Neuronal stem cell (in vitro differentiated cells): ENCODE measurements around the gene PCDH8.

ENCODE experiments used
- DNase-seq: peaks from one replicate; pipeline ENCODE4 v3.0.0-alpha.2; 2013; ENCODE audit warnings: low spot score
- H2AFZ ChIP-seq: one replicate; pipeline ENCODE4 v1.6.1; 2013; ENCODE audit warnings: mild to moderate bottlenecking, low read length, inconsistent platforms
- H2AK5ac ChIP-seq: 2 replicates; pipeline ENCODE4 v1.6.1; 2013; ENCODE audit warnings: low read depth, mild to moderate bottlenecking, inconsistent platforms, low read length, moderate library complexity, mixed read lengths
- H2BK120ac ChIP-seq: 2 replicates; pipeline ENCODE4 v1.6.1; 2013; ENCODE audit warnings: low read depth, mild to moderate bottlenecking, inconsistent platforms, low read length, moderate library complexity, mixed read lengths
- H2BK12ac ChIP-seq: one replicate; pipeline ENCODE4 v1.6.1; 2013; ENCODE audit warnings: low read length, inconsistent platforms
- H2BK15ac ChIP-seq: 2 replicates; pipeline ENCODE4 v1.6.1; 2013; ENCODE audit warnings: mild to moderate bottlenecking, low read length, inconsistent platforms, mixed read lengths
- H2BK5ac ChIP-seq: one replicate; pipeline ENCODE4 v1.6.1; 2013; ENCODE audit warnings: inconsistent platforms, mild to moderate bottlenecking, low read length, moderate library complexity
- H3K14ac ChIP-seq: one replicate; pipeline ENCODE4 v1.6.1; 2013; ENCODE audit warnings: low read length, inconsistent platforms
- H3K18ac ChIP-seq: 2 replicates; pipeline ENCODE4 v1.6.1; 2013; ENCODE audit warnings: low read length, inconsistent platforms
- H3K23ac ChIP-seq: 2 replicates; pipeline ENCODE4 v1.6.1; 2013; ENCODE audit warnings: low read depth, mild to moderate bottlenecking, mixed read lengths, low read length, inconsistent platforms; ENCODE audit not compliant: poor library complexity
- H3K27ac ChIP-seq: replicated peaks from 3 replicates; pipeline ENCODE4 v1.5.1; 2013; ENCODE audit warnings: low read length, inconsistent platforms
- H3K27me3 ChIP-seq, 3 experiments: 2 replicates each; pipeline ENCODE4 v1.6.1; 2013; ENCODE audit warnings: low read length in 3 of 3, mild to moderate bottlenecking in 2 of 3, inconsistent platforms in 1 of 3, low read depth in 1 of 3, mixed read lengths in 1 of 3, moderate library complexity in 1 of 3; ENCODE audit not compliant: control insufficient read depth in 3 of 3, insufficient read depth in 3 of 3
- H3K36me3 ChIP-seq, 2 donors: replicated peaks in 1 of 2; 2 replicates each; pipeline ENCODE4 v1.6.1; 2013; ENCODE audit warnings: low read length in 2 of 2; ENCODE audit not compliant: control insufficient read depth in 2 of 2, insufficient read depth in 2 of 2
- H3K4ac ChIP-seq: 2 replicates; pipeline ENCODE4 v1.6.1; 2013; ENCODE audit warnings: inconsistent platforms, mild to moderate bottlenecking, low read length, moderate library complexity
- H3K4me1 ChIP-seq, 2 donors: 1 replicate in 1 of 2; 2 replicates in 1 of 2; pipeline ENCODE4 v1.6.1; 2013; ENCODE audit warnings: low read length in 2 of 2, low read depth in 1 of 2; ENCODE audit not compliant: control insufficient read depth in 2 of 2, insufficient read depth in 1 of 2
- H3K4me2 ChIP-seq: one replicate; pipeline ENCODE4 v1.6.1; 2013; ENCODE audit warnings: mild to moderate bottlenecking, low read length, inconsistent platforms; ENCODE audit not compliant: insufficient read depth, poor library complexity, severe bottlenecking
- H3K4me3 ChIP-seq, 2 donors: 2 replicates each; pipeline ENCODE4 v1.5.1; 2013; ENCODE audit warnings: low read length in 2 of 2, mild to moderate bottlenecking in 2 of 2, inconsistent platforms in 1 of 2, moderate library complexity in 1 of 2
- H3K79me1 ChIP-seq: one replicate; pipeline ENCODE4 v1.6.1; 2013; ENCODE audit warnings: low read depth, mild to moderate bottlenecking, inconsistent platforms, low read length, moderate library complexity
- H3K9ac ChIP-seq: one replicate; pipeline ENCODE4 v1.6.1; 2013; ENCODE audit warnings: mild to moderate bottlenecking, low read depth, low read length, inconsistent platforms; ENCODE audit not compliant: poor library complexity
- H3K9me3 ChIP-seq, 2 donors: replicated peaks in 1 of 2; 2 replicates each; pipeline versions ENCODE3 to v1.6.1; 2013; ENCODE audit warnings: low read length in 2 of 2, mild to moderate bottlenecking in 2 of 2, inconsistent platforms in 1 of 2, low read depth in 1 of 2, mixed read lengths in 1 of 2, moderate library complexity in 1 of 2; ENCODE audit not compliant: control insufficient read depth in 2 of 2, insufficient read depth in 1 of 2
- H4K8ac ChIP-seq: one replicate; pipeline ENCODE4 v1.6.1; 2013; ENCODE audit warnings: low read depth, mild to moderate bottlenecking, inconsistent platforms, low read length, moderate library complexity
- H4K91ac ChIP-seq: one replicate; pipeline ENCODE4 v1.6.1; 2013; ENCODE audit warnings: low read length, low read depth, mild to moderate bottlenecking, inconsistent platforms; ENCODE audit not compliant: poor library complexity
- WGBS, 2 donors: extraction: QIAGEN DNeasy Blood & Tissue Kit; methylation state at CpG; one replicate each; pipeline ENCODE4 v1.1.7; 2013; ENCODE audit warnings: missing lambda C conversion rate in 2 of 2, mixed read lengths in 1 of 2; ENCODE audit not compliant: insufficient read length in 2 of 2, insufficient replicate concordance in 1 of 2; ENCODE audit errors: extremely low coverage in 2 of 2; 5-methylcytosine and 5-hydroxymethylcytosine counted together

Gene PCDH8

GRCh38 chr13:52810526-52810925, 37.9 kb downstream of the PCDH8 start:
- no peak overlapping the region for H3K4ac ChIP-seq
- peaks cover 0 to 11% (median 0%) of the 10 kb centered on the region in 3 experiments for H3K27me3 ChIP-seq
- no CpG with 5 or more reads among the region's 3 CpGs for WGBS, 2 donors

GRCh38 chr13:52810011-52810410, 38.4 kb downstream of the PCDH8 start:
- peaks cover 2 to 3% of the 10 kb centered on the region in 2 donors for H3K4me1 ChIP-seq
- no peak overlapping the region for H3K4ac ChIP-seq
- H2BK12ac ChIP-seq: no peak overlapping the region
- no peaks in the 10 kb centered on the region for H3K9me3 ChIP-seq
- no peaks in the 10 kb centered on the region for H3K79me1 ChIP-seq
- H2BK15ac ChIP-seq: no peak overlapping the region
- no peak overlapping the region for H3K27ac ChIP-seq
- H3K4me3 ChIP-seq: no peak overlapping the region
- H2AFZ ChIP-seq: no peak overlapping the region
- no peak overlapping the region for H3K9ac ChIP-seq
- H3K14ac ChIP-seq: no peak overlapping the region
- H3K23ac ChIP-seq: no peak overlapping the region
- H4K91ac ChIP-seq: no peak overlapping the region
- no peaks in the 10 kb centered on the region for H3K36me3 ChIP-seq
- H3K18ac ChIP-seq: no peak overlapping the region
- WGBS, 2 donors: no CpG with 5 or more reads among the region's 5 CpGs
- H3K4me2 ChIP-seq: no peak overlapping the region
- peaks cover 0 to 11% (median 0%) of the 10 kb centered on the region in 3 experiments for H3K27me3 ChIP-seq
- no peak overlapping the region for H2BK5ac ChIP-seq
- no peak overlapping the region for H4K8ac ChIP-seq
- H2BK120ac ChIP-seq: no peak overlapping the region
- no peak for DNase-seq
- H2AK5ac ChIP-seq: no peak overlapping the region

More at GRCh38 chr13:52810526-52810925, 37.9 kb downstream of the PCDH8 start:
- H3K4me2 ChIP-seq: no peak overlapping the region
- H4K91ac ChIP-seq: no peak overlapping the region
- H2BK15ac ChIP-seq: no peak overlapping the region
- H3K14ac ChIP-seq: no peak overlapping the region
- no peak overlapping the region for H4K8ac ChIP-seq
- H2AFZ ChIP-seq: no peak overlapping the region
- H2BK12ac ChIP-seq: no peak overlapping the region
- H3K27ac ChIP-seq: no peak overlapping the region
- H3K79me1 ChIP-seq: no peaks in the 10 kb centered on the region
- no peaks in the 10 kb centered on the region for H3K9me3 ChIP-seq
- peaks cover 2 to 3% of the 10 kb centered on the region in 2 donors for H3K4me1 ChIP-seq
- H2AK5ac ChIP-seq: no peak overlapping the region
- no peak overlapping the region for H2BK5ac ChIP-seq
- H3K4me3 ChIP-seq: no peak overlapping the region
- H2BK120ac ChIP-seq: no peak overlapping the region
- no peak for DNase-seq
- no peak overlapping the region for H3K18ac ChIP-seq
- no peak overlapping the region for H3K23ac ChIP-seq
- H3K9ac ChIP-seq: no peak overlapping the region
- no peaks in the 10 kb centered on the region for H3K36me3 ChIP-seq

GRCh38 chr13:52809310-52809769, 39.1 kb downstream of the PCDH8 start:
- no peak overlapping the region for H3K18ac ChIP-seq
- DNase-seq: peak; percentile 67

GRCh38 chr13:52808842-52809219, 39.6 kb downstream of the PCDH8 start:
- H3K23ac ChIP-seq: no peak overlapping the region
- no peaks in the 10 kb centered on the region for H3K9me3 ChIP-seq
- no peak overlapping the region for H4K8ac ChIP-seq
- H3K18ac ChIP-seq: no peak overlapping the region
- H2BK15ac ChIP-seq: no peak overlapping the region
- no peaks in the 10 kb centered on the region for H3K36me3 ChIP-seq
- H2BK5ac ChIP-seq: no peak overlapping the region
- H3K9ac ChIP-seq: no peak overlapping the region
- H4K91ac ChIP-seq: no peak overlapping the region
- H2AK5ac ChIP-seq: no peak overlapping the region
- no peak overlapping the region for H3K4me3 ChIP-seq
- H3K27me3 ChIP-seq: peaks cover 0 to 17% (median 0%) of the 10 kb centered on the region in 3 experiments
- no peak overlapping the region for H3K4me2 ChIP-seq
- H3K4ac ChIP-seq: no peak overlapping the region
- no peak overlapping the region for H2AFZ ChIP-seq
- no peak for DNase-seq
- no peak overlapping the region for H3K14ac ChIP-seq
- H3K79me1 ChIP-seq: no peaks in the 10 kb centered on the region
- H3K4me1 ChIP-seq: peaks cover 2 to 3% of the 10 kb centered on the region in 2 donors
- no peak overlapping the region for H2BK120ac ChIP-seq
- no peak overlapping the region for H3K27ac ChIP-seq
- no peak overlapping the region for H2BK12ac ChIP-seq
- WGBS, 2 donors: no CpG with 5 or more reads among the region's 1 CpG

More at GRCh38 chr13:52809310-52809769, 39.1 kb downstream of the PCDH8 start:
- H3K4me2 ChIP-seq: no peak overlapping the region
- no peaks in the 10 kb centered on the region for H3K36me3 ChIP-seq
- no peak overlapping the region for H3K23ac ChIP-seq
- no peak overlapping the region for H2BK120ac ChIP-seq
- peaks cover 0 to 16% (median 0%) of the 10 kb centered on the region in 3 experiments for H3K27me3 ChIP-seq
- H3K9ac ChIP-seq: no peak overlapping the region
- H2BK15ac ChIP-seq: no peak overlapping the region
- H3K79me1 ChIP-seq: no peaks in the 10 kb centered on the region
- no peak overlapping the region for H3K27ac ChIP-seq
- H2BK12ac ChIP-seq: no peak overlapping the region
- H2AK5ac ChIP-seq: no peak overlapping the region
- WGBS, 2 donors: no CpG with 5 or more reads among the region's 3 CpGs
- H3K4me3 ChIP-seq: no peak overlapping the region
- peaks cover 2 to 3% of the 10 kb centered on the region in 2 donors for H3K4me1 ChIP-seq
- H2BK5ac ChIP-seq: no peak overlapping the region
- H3K4ac ChIP-seq: no peak overlapping the region
- H3K14ac ChIP-seq: no peak overlapping the region
- no peak overlapping the region for H4K91ac ChIP-seq
- no peak overlapping the region for H4K8ac ChIP-seq
- peak overlapping the region; percentile 7 for H2AFZ ChIP-seq
- H3K9me3 ChIP-seq: no peaks in the 10 kb centered on the region
